ENCODE results near the gene ME3. TPM values are rescaled to one million over a fixed set of nuclear protein-coding genes. Genes with fewer than 3 reads are reported as not detected.
A peak's percentile ranks its signal among the peaks of the same experiment; 100 is the strongest.
"Not testable (repeated sequence)": the region's sequence is repeated elsewhere in the genome, so short reads cannot be mapped to it uniquely, and the experiment has no call there.

ME3 gene
- total RNA-seq, 1 donor from 2014 or later = 99.0 TPM

DNA sequence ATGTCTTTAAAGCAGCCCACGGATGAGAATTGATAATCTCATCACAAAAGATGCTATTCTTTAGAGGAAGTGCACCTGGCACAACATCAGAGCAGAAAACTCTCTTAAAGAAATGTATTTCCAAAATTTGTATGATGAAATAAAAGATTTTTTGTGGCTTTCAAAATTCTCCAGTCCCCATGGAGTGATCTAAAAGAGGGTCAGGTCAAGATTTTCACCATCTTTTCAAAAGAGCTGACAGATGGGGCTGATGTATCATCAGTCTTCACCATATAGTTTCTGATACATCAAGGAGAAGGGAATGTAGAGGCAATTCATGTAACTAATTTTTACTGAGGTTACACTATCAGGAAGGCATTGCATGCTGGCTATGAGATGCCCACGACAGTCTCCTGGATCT, 11.7 kb downstream of the ME3 start:
- DNase-seq = no peak

DNA sequence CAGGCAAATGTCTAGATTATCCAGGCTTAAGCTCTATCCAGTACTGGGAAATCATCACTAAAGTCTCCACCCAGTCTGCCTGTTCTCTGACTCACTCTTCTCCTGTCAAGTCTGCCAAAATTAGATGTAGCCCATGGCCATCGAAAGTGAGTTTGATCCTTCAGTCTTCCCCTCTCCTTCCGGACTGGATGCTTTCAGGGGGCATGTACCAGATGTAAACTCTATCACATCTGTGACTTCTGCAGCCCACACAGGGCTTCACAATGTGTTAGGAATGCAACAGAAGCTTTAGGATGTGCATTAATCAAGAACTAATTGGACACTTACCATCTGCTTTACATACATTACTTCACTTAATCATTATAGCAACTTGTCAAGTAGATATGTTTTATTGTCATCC, 12.3 kb downstream of the ME3 start:
- DNase-seq = no peak

DNA sequence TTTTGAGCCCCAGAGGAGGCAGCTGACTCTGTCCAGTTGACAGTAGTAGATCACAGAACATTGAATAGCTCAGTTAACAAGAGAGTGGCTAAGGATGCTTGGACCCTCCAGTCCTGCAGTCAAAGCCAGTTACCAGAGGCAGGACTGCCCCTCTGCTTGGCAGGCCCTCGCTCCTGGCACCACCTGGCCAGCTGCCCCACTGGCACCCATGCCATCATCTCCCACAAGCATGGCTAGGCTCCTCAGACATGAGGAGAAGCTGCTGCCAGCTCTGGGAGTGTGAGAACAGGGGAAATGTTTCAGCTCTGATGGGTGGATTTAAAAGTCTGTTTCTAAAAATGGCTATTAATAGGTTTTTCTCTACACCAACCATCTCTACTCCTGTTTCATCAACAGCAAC, 13.9 kb downstream of the ME3 start:
- no peak for DNase-seq

DNA sequence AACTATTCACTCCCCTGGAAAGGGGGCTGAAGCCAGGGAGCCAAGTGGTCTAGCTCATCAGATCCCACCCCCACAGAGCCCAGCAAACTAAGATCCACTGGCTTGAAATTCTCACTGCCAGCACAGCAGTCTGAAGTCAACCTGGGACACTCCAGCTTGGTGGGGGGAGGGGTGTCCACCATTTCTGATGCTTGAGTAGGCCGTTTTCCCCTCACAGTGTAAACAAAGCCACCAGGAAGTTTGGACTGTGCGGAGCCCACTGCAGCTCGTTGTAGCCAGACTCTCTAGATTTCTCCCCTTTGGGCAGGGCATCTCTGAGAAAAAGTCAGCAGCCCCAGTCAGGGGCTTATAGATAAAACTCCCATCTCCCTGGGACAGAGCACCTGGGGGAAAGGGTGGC, 27.2 kb downstream of the ME3 start:
- DNase-seq = not testable (repeated sequence)

DNA sequence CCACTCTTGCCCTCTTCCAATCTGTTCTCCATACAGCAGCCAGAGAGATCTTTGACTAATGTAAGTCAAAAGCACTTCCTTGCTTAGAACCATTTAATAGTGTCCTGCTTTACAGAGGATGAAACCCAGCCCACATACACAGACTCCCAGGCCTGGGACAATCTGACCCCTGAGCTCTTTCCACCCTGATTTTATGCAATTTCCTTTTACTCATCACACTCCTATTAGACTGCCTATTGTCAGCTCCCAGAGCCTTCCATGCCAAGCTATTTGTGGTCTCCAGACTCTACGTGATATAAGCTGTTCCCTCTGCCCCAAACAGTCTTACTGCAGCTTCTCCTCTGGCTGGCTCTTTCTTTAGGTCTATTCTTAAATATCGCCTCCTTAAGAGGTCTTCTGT, 28.1 kb downstream of the ME3 start:
- no peak for DNase-seq

DNA sequence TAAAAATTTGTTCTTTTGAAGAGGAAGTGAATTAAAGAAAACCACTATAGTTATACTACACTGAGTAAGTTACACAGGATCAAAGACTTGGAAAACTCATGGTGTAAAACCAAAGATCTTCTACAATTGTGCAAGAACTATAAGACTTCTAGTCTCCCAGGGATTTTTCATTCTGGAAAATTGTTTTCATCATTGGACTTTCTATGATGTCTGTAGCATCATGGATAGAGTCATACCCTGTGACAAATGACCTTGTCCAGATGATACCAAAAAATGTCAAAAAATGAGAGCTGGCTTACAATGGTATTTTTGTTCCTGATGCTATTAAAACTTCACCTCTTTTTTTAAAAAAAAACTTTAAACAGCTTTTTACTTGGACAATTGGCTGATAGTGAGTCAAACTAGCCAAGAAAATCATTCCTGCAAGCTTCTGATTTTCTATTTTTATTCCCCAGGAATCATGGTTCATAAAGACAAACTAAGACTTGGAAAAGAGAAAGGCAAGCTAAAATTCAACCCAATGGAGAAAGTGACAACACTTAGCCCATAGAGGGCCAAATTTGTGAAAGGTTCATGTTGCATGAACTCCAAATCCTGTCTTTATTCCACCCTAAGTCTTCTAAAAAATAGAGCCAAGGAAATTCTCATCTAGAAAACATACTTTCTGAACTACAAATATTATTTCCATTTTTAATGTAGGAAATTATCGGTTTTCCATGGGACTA, 30.7 kb downstream of the ME3 start:
- no peak for DNase-seq

DNA sequence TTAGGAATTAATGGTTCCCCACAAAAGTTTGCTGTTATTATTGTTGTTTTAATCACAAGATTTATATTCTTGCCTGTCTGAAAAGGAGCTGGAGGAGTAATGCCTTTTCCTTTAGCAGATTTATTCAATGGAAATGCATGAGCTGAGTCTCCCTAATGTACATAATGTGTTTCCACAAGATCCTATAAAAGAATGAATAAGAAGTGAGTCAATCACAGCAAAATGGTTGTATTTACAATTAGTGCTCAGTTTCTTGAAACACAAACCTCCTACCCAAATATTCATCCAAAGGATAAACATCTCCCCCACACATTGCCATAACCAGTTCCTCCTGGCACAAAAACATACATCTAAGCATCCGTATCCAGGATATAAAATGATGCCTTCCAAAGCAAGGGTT, 33.3 kb downstream of the ME3 start:
- DNase-seq = no peak

DNA sequence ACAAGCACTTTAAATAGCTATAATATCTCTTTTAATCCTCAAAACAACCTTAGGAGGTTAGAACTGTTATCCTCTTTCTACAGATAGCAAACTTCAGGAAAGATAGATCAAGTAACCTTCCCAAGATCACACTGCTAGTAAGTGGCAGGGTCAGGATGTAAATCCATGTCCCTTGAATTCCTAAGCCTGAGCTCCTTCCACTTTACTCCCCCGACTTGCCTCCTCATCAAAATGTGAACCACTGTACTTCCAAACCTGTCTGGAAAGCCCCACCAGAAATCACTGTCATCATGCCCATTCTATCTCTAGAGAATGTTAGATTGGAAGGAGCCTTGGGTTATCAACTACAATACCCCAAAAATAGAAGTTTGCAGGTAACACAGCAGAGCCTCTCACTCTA, 33.7 kb downstream of the ME3 start:
- no peak for DNase-seq

DNA sequence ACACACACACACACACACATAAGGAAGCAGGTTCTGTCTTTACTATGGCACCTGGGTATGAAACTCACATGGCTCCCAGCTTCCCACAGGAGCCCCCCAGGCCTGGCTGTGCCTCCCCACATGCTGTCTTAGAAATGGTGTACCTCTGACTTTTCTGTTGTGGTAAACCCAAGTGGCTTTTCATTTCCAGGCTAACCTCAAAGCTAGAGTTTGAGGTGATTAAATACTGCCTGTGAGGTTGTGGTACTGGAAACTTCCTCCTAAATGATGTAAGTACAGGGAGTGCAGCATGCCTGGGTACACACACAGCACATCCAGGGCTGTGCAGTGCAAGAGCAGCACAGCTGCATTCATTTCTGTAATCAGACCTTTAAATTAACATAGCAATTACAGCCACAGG, 34.4 kb downstream of the ME3 start:
- no peak for DNase-seq

DNA sequence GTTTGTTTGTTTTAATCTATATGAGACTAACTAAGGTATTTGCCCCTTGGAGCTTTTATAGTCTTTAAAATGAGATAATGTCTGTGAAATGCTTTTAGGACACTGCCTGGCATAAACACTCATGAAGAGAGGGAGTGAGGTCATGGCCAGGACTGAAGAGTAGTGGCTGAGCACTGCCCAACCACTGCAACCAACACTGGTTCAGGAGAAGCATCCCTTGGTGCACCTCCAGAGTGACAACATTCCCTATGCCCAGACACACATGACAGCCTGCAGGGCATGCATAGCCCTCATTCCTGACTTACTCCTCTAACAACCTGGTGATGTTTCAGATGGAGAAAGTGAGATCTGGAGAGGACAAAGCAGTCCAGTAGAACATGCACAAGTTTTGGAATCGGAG, 36.1 kb downstream of the ME3 start:
- DNase-seq = no peak

DNA sequence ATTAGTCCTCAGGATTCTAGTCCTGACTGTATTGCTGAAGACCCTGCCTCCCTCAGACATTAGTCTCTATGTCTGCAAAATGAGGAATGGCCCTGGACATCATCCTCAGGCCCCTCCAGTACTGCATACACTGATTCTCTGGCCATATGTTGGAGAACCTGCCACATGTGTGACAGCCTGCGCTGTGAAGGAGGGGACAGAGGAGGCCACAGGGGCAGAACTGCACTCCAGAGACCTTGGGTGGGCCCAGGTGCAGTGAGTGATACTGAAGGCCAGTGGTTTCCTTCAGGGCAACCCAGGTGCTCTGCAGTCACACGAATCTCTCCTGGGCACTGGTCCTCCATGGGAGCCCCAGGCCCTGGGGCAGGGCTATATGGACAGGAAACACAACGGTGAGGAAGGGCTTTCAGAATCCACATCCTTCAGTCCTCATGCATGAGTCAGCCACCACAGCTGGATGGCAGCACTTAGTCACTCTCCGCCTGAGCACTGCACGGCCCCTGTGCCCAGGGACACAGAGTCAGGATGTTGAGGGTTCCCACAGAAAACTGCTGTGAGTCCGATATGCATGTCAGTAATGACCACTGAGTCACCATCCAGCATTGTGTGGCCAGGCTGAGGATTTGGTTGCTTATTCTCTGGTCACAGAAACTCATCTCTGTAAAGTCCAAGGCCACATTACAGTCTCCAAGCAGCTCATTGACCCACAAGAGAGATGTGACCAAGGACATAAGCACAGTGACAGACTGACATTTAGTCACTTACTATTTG, 39.7 kb downstream of the ME3 start:
- DNase-seq = no peak

DNA sequence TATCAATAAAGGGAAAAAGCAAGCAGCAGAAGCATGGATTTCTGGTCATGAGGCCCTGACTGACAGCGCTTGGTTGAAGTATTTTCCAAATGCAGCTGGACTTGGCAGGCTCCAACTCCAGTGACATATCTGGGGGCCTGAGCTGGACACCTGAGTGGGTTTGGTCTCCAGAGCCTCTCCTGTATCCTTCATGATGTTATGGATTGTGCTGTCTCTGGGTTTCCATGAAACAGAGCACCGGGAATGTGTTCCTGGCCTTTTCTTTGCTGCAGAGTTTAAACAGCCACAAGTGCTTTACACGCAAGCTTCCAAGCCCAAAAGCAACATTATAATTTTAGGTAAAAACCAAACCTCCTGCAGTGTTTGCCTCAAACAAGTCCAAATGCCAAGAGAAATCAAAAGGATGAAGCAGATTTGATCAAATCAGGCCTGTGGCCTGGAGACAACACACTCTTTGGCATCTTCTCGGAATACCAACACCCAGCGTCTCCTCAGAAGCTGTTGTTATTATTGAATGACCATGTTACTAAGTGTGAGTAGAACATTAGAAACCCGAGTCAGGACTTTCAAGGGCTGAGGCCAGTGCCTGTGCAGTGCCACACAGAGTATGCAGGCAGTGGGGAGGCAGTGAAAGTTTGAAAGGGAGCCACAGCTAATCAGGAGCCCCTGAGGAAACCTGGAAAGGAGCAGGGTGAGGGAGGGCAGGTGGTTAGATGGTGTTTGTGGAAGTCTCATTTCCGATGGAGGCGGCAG, 42.0 kb downstream of the ME3 start:
- no peak for DNase-seq

DNA sequence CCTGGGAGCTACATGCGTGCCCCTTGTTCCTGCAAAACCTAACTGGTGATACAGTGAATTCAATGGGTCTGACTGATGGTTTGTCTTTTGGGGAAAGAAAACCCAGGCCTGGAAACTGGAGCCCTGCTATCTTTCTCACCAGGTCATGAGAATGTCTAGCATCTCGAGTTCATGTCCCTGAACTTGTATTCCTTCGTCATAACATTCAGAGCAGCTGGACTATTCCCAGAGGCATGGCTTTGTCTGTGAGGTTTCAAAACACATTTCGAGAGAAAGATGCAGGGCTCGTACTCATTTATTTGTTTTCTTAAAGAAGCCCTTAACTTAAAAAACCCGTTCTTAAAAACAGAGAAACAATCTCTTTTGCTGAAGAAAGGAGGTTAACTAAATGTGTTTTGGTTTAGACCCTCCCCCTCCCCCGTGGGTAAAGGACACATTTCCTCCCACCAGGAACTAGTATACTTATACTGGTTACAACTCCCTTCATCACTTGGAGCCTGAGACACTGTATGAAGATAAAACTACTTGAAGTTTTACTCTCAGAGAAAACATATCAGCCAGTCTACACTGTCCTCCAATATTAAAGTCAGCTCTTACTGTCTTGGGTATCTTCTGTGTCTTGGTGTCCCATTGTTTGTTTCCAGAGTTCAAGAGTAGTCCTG, 43.2 kb downstream of the ME3 start:
- DNase-seq = no peak

DNA sequence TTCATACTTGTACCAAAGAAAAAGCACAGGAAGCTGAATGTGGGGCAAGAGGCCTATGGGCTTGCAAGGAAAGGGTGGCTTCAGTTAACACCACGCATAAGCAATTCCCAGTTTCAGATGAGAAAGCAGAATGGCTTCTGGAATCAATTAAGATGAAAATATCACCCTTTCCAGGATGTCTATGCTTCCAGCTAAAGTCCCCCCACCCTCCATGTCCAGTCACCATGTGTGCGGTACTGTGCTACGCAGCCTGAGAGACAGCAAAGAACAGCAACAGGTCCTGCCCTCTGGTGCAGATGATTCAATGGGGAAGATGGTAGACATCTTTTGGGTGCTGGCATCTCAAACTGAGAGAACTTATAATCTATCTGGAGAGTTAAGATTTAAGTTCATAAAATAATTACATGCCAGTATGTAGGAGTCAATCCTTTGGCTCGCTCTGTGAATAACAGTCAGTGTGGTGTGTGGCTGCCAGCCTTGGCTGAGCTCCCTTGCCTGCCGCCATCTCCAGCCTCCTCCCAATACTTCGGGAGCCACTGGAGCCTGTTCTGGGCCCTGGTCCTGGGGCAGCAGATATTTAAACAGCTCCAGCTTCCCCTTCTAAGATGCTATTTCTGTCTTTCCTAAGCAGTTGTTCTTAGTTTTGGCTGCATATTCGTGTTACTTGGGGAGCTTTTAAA, 44.5 kb downstream of the ME3 start:
- peak; percentile 57 for DNase-seq

DNA sequence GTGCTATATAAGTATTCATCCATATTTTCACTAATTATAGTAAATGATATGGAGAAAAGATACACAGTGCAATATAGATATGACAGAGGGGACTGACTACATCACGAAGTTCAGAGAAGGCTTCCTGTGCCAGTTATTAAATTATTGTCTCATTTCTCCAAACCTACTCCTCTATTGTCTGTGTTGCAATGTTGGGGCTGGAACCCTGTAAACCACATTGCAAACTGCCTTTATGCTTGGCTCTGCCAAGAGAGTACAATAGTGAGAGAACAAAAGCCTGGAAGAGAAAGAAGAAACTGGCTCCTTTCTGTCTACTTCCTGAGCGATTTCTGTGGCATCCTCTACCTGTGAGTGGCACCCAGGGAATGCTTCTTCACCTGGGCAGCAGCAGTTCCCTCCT, 46.4 kb downstream of the ME3 start:
- no peak for DNase-seq

DNA sequence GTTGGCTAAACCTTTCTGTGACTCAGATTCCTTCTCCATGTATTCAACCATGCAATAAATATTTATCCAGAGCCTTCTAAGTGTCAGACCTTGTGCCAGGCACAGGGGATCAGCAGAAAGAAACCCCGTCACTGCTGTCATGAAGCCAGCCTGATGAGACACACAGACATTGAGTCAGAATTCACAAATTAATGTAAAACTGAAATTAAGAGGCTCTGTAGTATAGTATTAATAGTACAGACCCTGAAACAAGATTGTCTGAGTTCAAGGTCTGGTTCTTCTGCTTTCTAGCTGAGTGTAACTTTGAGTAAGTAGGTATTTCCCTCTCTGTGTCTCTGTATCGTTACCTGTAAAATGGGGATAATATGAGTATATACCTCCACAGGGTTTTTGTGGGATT, 46.9 kb downstream of the ME3 start:
- DNase-seq = no peak

DNA sequence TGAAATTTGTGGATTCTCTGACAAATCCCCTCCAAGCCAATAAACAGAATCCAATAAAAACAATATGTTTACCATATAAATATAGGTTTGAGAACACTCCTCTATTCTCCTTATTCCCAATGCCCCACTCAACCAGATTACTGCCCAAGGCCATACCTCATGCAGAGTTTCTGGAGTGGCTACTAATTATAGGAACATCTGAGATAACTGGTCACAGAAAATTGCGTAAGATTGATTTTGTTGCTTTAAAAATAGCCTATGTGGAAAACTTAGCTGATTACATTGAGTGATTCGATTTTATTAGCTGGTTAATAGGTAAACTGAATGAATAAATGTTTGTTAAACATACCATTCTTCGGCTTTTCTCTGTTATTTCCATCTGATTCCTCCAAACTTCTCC, 48.0 kb downstream of the ME3 start:
- DNase-seq = no peak

DNA sequence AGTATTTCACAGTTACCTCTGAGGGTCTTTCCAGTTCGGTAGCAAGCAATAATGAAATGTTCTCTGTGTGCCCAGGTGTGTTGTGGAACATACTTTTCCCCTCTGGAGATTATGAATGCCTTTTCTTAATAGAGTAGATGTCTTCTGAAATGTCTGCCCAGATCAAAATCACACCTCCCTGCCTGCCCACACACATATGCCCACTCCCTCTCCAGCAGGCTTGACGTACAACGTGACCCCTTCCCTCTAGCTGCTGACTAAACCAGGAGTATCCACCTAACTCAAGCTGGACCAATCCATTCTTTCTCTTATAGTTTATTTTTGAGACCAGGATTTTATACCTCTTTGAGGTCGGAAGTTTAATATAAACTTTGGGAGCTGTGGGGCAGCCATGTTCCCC, 48.7 kb downstream of the ME3 start:
- DNase-seq = no peak

DNA sequence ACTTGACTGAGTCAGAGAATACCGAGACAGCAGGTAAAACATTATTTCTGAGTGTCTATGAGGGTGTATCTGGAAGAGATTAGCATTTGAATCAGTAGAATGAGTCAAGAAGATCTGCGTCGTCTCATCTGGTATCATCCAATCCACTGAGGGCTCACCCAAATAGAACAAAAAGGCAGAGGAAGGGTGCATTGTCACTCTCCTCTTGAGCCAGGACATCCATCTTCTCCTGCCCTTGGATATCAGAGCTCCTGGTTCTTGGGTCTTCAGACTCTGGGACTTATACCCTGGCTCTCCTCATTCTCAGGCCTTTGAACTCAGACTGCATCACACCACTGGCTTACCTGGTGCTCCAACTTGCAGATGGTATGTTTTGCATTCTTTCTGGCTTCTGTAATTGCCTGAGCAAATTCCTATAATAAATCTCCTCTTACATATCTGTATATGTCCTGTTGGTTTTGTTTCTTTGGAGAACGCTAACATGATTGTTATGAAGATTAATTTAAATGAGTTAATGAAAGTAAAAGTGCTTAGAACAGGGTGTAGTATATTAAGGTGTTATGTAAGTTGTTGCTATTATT, 49.3 kb downstream of the ME3 start:
- no peak for DNase-seq

DNA sequence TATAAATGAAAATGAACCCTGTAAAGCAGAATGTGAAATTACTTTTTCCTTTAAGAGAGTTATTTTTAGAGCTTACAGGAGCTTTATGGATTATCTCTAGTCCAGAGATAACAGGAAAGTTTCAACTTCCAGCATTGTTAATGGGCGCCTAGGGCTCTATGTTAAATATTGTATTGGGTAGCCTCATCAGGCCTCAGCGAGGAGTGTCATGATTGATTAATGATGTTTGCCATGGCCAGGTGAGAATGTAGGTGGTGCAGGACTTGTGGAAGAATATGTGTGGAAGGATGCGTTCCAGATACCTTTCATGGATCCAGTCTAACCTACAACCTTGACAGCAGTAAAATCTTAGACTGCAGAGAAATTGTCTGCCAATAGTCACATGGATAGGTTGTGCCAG, 50.6 kb downstream of the ME3 start:
- DNase-seq = no peak

DNA sequence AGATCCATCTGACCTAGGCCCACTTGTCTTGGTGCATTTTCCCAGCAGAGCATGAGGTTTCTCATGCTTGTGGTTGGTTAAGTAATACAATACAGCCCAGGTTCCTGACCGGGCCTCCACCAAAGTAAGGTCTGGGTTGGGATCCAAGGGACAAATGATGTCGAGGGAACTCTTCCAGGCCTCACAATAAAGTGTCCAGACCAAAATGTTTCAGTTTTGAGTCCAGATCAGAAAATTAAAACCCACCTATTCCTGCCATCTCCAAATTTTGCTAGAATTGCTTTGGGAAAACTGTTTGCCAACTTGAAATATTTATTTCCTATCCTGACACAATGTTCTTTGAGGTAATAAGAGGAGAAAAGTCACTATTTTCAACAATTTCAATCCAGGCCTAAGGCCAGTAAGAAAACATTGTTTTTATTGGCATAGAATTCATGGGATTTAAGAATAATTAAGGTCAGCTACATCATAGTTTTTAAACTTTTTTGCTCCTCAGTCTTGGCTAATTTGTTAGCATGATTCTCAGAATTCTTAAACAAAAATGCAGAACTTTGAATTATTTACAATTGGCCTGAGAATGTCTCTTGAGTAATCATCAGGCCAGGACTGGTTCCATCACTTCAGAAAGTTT, 51.4 kb downstream of the ME3 start:
- no peak for DNase-seq

Data from occipital lobe (tissue), 2 donors.